Measurements from ENCODE around the gene TOGARAM2.
"Not testable (repeated sequence)": the region's sequence is repeated elsewhere in the genome, so short reads cannot be mapped to it uniquely, and the experiment has no call there.

Gene TOGARAM2

GRCh38 chr2:29079887-29080286, 98.8 kb downstream of the TOGARAM2 start:
- DNase-seq, result no peak

DNA sequence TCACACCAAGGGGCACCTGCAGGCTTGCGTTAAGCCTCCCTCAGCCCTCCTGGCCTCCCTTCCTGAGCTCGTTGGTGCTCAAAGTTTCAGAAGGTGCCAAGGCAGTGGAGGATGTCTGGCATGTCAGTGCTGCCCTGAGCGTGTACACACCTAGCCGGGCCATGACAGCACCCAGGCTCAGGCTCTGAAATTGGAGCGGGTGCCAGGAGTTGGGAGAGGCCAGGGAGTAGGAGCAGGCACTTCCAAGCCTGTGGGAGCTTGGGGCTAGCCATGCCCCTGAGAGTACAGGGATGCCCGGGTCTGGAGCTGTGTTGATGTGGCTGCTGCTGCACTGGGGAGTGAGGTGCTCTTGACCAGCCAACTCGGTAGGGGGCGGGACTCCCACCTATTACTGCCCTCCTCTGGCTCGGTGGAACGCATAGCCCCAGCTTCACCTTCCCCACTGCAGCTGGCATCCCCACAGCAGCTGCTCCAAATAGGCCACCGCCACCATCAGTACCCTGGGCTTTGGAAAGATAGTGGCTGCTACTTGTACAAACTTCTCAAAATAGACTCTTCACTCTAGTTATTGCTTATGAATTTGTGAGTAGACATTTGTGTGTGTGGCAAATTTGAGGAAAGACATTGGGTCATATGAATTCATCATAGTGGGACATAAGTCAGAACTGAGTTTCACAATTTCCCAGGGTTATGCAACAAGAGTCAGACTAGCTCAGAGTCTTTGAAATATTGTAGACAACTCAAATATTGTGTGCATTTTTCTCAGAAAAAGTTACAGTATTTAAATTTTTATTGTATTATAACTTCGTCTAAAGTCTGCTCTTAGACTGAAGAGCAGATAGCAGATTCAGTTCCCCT, 100.0 kb downstream of the TOGARAM2 start:
- no peak for DNase-seq

DNA sequence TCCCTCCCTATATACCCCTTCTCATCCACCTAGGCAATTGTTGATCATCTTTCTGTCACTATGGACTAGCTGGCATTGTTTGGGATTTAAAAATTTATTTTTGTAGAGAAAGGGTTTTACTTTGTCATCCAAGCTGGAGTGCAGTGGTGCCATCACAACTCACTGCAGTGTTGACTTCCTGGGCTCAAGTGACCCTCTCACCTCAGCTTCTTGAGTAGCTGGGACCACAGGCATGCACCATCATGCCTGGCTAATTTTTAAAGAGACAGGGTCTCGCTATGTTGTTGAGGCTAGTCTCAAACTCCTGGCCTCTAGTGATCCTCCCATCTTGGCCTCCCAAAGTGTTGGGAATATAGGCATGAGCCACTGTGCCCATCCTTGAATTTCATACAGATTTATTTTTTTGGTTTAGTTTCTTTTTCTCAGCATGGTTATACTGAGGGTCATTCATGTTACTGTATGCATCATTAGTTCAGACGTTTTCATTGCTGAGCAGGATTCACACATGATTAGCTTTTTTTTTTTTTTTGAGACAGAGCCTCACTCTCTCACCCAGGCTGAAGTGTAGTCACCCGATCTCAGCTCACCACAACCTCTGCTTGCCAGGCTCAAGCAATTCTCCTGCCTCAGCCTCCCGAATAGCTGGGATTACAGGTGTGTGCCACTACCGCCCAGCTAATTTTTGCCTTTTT, 101.9 kb downstream of the TOGARAM2 start:
- no peak for DNase-seq

- no peak for DNase-seq
Observed at GRCh38 chr2:29084554-29084953, 103.5 kb downstream of the TOGARAM2 start.

GRCh38 chr2:29090311-29090710, 109.2 kb downstream of the TOGARAM2 start:
- DNase-seq, result not testable (repeated sequence)

DNA sequence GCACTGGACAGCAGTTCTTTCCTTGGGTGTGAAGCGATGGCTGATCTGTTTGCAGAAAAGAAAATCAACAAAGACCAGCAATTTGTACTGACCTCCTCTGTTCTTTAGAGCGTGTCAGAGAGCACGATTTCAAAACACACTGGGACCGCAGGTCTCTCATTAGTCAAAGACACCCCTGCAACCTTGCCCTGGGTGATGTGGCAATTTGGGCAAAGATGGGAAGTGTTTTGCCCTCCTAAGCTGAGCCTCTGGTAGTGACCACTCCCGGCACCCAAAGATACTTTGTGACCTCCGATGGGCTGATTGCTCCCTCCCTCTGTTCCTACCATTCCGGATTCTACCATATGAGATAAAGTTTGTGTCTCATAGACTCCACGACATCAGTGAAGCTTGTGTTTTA, 115.9 kb downstream of the TOGARAM2 start:
- no peak for DNase-seq

- DNase-seq, result no peak
Observed at GRCh38 chr2:29097569-29097968, 116.5 kb downstream of the TOGARAM2 start.

GRCh38 chr2:29100564-29100963, 119.5 kb downstream of the TOGARAM2 start:
- DNase-seq, result no peak

Measured in NCI-H1417 treated with DMSO at 0.1 percent for 48 hours (cell line).